LNCAP (cell line): ENCODE measurements around the gene SH2D3C.

Source experiments
- TF ChIP-seq, protein P1 (sequence below): fragments of 450-650 bp; IDR thresholded peaks from 2 replicates; pipeline ENCODE4 v1.5.1; 2017; ENCODE audit warnings: mild to moderate bottlenecking

The SH2D3C gene

DNA sequence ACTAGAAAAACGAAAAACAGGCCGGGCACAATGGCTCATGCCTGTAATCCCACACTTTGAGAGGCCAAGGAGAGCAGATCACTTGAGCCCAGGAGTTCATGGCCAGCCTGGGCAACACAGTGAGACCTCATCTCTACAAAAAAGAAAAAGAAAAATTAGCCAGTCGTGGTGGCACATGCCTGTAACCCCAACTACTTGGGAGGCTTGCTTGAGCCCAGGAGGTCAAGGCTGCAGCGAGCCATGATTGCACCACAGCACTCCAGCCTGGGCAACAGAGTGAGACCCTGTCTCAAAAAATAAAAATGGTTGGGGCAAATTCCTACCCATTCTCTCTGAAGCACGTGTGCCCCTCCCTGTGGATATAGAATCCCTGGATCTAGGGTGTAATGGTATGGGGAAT is 80.1 kb downstream of the SH2D3C start:
- TF ChIP-seq, protein P1, sequence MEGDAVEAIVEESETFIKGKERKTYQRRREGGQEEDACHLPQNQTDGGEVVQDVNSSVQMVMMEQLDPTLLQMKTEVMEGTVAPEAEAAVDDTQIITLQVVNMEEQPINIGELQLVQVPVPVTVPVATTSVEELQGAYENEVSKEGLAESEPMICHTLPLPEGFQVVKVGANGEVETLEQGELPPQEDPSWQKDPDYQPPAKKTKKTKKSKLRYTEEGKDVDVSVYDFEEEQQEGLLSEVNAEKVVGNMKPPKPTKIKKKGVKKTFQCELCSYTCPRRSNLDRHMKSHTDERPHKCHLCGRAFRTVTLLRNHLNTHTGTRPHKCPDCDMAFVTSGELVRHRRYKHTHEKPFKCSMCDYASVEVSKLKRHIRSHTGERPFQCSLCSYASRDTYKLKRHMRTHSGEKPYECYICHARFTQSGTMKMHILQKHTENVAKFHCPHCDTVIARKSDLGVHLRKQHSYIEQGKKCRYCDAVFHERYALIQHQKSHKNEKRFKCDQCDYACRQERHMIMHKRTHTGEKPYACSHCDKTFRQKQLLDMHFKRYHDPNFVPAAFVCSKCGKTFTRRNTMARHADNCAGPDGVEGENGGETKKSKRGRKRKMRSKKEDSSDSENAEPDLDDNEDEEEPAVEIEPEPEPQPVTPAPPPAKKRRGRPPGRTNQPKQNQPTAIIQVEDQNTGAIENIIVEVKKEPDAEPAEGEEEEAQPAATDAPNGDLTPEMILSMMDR, result no peak

DNA sequence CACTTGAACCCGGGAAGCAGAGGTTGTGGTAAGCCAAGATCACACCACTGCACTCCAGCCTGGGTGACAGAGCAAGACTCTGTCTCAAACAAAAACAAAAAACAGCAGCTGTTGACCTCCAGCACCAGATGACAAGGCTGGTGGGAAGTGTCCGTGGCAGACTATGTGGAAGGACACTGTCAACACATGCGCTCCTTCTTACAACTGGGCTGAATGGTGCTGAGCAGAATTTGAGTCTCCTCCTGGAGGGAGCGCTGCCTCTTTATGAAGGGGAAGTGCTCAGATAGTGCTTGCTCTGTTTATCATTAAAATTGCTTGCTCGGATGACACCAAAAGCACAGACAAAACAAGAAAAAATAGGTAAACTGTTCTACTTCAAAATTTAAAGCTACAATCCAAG is 80.9 kb downstream of the SH2D3C start:
- TF ChIP-seq, protein P1, result no peak

DNA sequence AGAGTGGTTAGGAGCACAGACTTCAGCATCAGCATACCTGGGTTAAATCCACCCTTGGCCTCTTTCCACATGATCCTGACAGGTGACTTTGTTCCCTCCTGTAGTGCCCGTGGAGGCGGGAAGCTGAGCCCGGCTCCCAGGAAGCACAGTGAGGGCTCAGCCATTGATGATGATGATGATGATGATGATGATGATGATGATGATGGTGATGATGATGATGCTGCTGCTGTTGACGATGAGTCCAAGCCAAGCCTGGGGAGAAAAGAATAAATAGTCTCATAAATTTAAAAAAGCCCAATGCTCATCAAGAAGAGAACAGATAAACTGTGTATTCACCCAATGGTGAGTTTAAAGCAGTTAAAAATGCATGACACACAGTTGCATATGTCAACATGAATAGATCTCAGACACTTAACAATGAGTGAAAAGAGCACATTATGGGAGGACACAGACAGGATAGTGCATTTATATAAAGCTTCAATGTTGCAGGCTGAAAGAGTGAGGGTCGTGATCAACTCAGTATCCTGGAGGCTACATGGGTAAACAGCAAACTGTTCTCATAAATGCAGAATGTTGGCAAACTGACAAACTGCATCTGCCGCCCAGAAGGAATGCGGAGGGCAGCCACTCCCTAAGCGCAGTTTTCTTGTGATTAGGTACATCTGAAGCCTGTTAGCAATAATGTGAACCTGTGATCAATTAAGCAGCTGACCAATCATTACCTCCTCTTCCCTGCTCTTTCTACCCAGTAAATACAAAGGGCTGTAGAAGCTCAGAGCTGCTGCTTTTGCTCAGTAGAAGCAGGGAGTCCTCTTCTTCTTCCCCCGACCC is 83.4 kb downstream of the SH2D3C start:
- TF ChIP-seq, protein P1, result no peak

DNA sequence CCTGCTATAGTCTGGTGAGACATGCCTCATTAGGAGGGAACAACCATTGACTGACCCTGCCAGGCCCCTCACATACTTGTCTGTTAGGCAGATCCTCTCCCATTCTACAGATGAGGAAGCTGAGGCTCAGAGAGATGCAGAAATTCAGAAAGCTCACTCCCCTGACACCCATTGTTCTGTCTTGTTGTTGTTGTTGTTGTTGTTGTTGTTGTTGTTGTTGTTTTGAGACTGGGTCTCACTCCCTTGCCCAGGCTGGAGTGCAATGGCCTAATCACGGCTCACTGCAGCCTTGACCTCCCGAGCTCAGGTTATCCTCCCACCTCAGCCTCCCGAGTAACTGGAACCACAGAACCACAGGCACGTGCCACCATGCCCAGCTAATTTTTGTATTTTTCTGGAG is 84.8 kb downstream of the SH2D3C start:
- TF ChIP-seq, protein P1, result no peak

DNA sequence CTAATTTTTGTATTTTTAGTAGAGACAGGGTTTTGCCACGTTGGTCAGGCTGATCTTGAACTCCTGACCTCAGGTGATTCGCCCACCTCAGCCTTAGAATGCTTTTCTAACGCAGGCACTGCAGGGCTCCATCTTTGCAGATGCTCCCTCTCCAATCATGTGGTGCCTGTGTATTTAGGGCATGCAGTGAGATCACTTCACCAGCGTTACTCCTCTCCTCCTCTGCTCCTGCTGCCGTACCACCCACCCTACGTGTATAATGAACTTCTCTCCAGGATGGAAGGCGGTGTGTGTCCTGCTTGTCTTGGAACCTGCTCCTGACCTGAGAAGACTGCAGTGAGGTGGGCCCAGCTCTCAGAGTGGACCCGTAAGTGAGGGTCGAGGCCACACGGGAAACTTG is 85.3 kb downstream of the SH2D3C start:
- TF ChIP-seq, protein P1, result no peak

DNA sequence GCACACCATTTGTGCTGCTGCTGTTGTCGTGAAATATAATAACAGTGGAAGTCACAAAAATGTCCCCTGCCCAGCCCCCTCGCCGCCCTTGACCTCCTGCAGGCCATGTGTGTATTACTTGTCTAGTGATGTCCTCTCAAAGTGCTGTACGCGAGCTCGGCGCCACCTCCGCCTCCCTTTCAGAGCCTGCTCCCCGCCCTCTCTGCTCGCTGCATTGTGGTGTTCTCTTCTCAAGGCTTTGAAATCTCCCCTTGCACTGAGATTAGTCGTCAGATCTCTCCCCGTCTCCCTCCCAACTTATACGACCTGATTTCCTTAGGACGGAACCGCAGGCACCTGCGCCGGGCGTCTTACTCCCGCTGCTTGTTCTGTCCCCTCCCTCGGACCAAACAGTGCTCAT is 86.4 kb downstream of the SH2D3C start:
- TF ChIP-seq, protein P1, result no peak

DNA sequence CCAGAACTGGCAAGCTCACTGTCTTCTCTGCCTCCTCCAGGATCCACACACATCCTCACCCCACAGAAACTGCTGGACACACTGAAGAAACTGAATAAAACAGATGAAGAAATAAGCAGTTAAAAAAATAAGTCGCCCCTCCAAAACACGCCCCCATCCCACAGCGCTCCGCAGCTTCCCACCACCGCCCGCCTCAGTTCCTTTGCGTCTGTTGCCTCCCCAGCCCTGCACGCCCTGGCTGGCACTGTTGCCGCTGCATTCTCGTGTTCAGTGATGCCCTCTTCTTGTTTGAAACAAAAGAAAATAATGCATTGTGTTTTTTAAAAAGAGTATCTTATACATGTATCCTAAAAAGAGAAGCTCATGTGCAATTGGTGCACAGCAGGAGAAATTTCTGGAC is 87.7 kb downstream of the SH2D3C start:
- TF ChIP-seq, protein P1, result no peak
